Skeletal muscle satellite cell (primary cell): ENCODE results near the gene PRKAG2.
A peak's percentile ranks its signal among the peaks of the same experiment; 100 is the strongest.

Experiments
- H3K27me3 ChIP-seq: 2 replicates; pipeline ENCODE4 v1.7.0; 2013; ENCODE audit warnings: low read length; ENCODE audit not compliant: control insufficient read depth, insufficient read depth
- H3K36me3 ChIP-seq: 2 replicates; pipeline ENCODE4 v1.7.0; 2013; ENCODE audit warnings: mild to moderate bottlenecking, control low read depth, low read length; ENCODE audit not compliant: insufficient read depth
- H3K4me1 ChIP-seq: 2 replicates; pipeline ENCODE4 v1.7.0; 2013; ENCODE audit warnings: low read length; ENCODE audit not compliant: control insufficient read depth, insufficient read depth
- H3K4me2 ChIP-seq: 2 replicates; pipeline ENCODE4 v1.7.0; 2013; ENCODE audit warnings: mild to moderate bottlenecking, low read length
- H3K4me3 ChIP-seq: 2 replicates; pipeline ENCODE4 v1.7.0; 2013; ENCODE audit warnings: low read length
- H3K9ac ChIP-seq: 2 replicates; pipeline ENCODE4 v1.7.0; 2013; ENCODE audit warnings: mild to moderate bottlenecking, low read depth, low read length, moderate library complexity
- H3K9me3 ChIP-seq: replicated peaks from 2 replicates; pipeline ENCODE4 v1.7.0; 2013; ENCODE audit warnings: mild to moderate bottlenecking, control low read depth, low read length

PRKAG2 gene

DNA sequence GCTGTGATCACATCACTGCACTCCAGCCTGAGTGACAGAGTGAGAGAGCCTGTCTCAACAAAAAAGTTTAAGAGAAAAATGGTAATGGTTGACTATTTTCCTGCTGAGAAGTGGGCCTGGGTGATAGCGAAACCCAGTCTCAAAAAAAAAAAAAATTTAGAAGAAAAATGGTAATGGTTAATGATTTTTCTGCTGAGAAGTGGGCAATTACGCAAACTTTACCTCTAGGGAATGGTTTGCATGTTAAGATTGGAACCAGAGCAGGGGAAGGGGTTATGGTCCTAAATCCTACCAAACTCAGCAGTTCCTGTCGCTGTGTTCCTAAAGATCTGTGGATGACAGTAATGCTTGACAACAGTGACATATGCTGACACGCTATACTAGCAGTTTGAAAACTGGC lies 226.8 kb downstream of the PRKAG2 start:
- Histone ChIP-seq H3K9ac (no peak overlapping the region), H3K4me1 (peaks cover 32% of the 10 kb centered on the region), H3K4me2 (no peak overlapping the region), H3K36me3 (no peaks in the 10 kb centered on the region), H3K27me3 (no peaks in the 10 kb centered on the region), H3K4me3 (no peak overlapping the region), H3K9me3 (no peaks in the 10 kb centered on the region)

DNA sequence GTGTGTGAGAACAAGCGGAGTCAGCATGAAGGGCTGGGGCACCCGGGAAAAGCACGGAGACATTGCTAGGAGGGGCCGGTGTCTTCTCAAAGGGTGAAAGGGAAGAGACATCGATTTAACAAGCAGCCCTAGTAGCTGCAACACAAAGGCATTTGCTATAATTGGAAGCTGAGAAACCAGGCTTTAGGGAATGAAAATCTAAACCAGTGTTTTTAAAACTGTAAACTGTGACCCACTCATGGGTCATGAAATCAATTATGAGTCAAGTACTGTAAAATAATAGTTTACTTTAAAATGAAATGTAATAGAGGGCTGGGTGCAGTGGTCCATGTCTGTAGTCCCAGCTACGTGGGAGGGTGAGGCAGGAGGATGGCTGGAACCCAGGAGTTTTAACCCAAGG lies 228.5 kb downstream of the PRKAG2 start:
- no peaks in the 10 kb centered on the region for H3K27me3 ChIP-seq
- H3K9ac ChIP-seq = no peak overlapping the region
- no peak overlapping the region for H3K4me3 ChIP-seq
- peak overlapping the region; percentile 59 for H3K4me2 ChIP-seq
- no peaks in the 10 kb centered on the region for H3K36me3 ChIP-seq
- no peaks in the 10 kb centered on the region for H3K9me3 ChIP-seq
- H3K4me1 ChIP-seq = peaks cover 32% of the 10 kb centered on the region

DNA sequence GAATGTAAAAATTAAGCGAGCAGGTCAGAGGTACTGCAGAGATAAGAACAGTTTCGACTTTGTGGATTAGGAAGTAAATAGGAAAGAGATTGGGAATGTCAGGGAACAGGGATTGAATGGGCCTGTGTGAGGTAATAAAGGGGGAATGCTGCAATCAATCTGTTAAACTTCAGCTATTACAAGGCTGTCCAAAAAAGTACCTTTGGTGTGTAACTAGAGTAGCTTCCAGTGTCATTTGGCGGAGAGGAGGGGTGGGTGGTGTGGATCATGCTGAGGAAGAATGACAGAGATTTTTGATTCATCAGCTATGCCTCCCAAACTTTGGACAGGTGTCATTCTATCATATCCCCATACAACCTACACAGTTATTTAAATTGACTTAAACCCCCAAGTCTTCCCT lies 229.0 kb downstream of the PRKAG2 start:
- Histone ChIP-seq H3K27me3 (no peaks in the 10 kb centered on the region), H3K4me1 (peaks cover 32% of the 10 kb centered on the region), H3K9ac (no peak overlapping the region), H3K4me2 (peak overlapping the region; percentile 59), H3K36me3 (no peaks in the 10 kb centered on the region), H3K4me3 (no peak overlapping the region), H3K9me3 (no peaks in the 10 kb centered on the region)

DNA sequence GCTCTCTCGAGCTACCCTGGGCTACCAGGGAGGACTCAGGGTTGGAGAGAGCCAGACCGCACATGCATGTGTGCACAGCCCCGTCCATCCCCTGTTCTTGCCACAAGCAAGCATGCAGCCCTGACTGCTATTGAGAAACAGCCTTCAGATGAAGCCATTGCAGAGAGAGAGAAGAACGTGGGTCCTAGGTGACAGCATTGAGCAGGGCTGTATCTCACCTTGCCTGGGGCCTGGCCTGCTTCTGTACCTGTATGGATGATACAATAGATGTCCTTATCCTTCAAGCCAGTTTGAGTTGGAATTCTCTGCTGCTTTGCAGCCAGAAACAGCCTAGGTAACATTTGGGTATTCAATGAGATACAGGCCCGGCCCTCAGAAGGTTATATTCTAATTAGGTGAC lies 229.9 kb downstream of the PRKAG2 start:
- no peaks in the 10 kb centered on the region for H3K9me3 ChIP-seq
- no peak overlapping the region for H3K9ac ChIP-seq
- H3K36me3 ChIP-seq = no peaks in the 10 kb centered on the region
- no peaks in the 10 kb centered on the region for H3K27me3 ChIP-seq
- H3K4me1 ChIP-seq = peaks cover 32% of the 10 kb centered on the region
- no peak overlapping the region for H3K4me2 ChIP-seq
- no peak overlapping the region for H3K4me3 ChIP-seq

DNA sequence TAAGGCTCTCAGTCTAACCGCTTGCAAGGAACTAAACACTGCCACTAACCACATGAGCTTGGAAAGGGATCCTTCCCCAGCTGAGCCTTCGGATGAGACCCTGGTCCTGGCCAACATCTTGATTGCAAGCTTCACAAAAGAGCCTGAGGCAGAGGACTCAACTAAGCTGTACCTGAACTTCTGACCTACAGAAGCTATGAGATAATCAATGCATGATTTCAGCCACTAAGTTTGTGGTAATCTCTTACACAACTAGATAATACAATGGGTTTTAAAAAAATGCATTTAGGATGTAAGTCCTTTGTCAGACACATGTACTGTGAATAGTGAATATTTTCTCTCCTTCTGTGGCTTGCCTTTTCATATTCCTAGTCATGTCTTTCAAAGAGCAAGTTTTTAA lies 231.6 kb downstream of the PRKAG2 start:
- Histone ChIP-seq H3K27me3 (no peaks in the 10 kb centered on the region), H3K4me3 (no peak overlapping the region), H3K9me3 (no peaks in the 10 kb centered on the region), H3K9ac (no peak overlapping the region), H3K36me3 (no peaks in the 10 kb centered on the region), H3K4me1 (peaks cover 24% of the 10 kb centered on the region), H3K4me2 (no peak overlapping the region)

DNA sequence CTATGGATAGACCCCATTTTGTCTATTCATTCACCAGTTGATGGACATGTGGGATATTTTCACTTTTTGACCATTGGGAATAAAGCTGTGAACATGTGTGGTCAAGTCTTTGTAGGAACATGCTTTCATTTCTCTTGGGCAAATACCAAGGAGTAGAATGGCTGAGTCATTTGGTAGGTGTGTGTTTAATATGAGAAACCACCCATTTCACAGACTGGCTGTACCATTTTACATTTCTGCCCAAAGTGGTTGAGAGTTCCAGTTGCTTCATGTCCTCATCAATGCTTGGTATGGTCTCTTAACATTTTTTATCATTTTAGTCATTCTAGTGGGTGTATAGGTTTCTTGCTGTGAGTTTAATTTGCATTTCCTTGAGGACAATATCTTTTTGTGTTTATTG lies 232.4 kb downstream of the PRKAG2 start:
- H3K4me2 ChIP-seq = no peak overlapping the region
- H3K4me3 ChIP-seq = no peak overlapping the region
- no peaks in the 10 kb centered on the region for H3K36me3 ChIP-seq
- peaks cover 23% of the 10 kb centered on the region for H3K4me1 ChIP-seq
- no peak overlapping the region for H3K9ac ChIP-seq
- no peaks in the 10 kb centered on the region for H3K9me3 ChIP-seq
- no peaks in the 10 kb centered on the region for H3K27me3 ChIP-seq

DNA sequence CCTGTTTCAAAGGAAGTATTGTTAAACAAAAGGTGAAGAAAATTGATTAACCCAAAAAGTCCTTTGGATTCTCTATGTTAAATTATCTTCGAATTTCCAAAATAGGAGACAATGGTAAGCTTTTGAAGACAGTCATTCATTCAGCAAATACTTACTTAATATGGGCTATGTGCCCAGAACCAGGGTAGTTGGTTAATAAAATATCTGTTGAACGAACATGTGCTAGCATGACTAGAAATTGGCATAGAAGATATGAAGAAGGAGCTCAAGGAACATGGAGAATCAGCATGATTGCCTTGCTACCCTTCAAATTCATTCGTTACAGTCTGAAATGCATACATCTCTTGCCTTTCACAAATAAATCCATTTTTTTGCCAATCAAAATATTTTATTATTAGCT lies 234.2 kb downstream of the PRKAG2 start:
- Histone ChIP-seq H3K36me3 (no peaks in the 10 kb centered on the region), H3K4me2 (no peak overlapping the region), H3K4me1 (peaks cover 11% of the 10 kb centered on the region), H3K9me3 (no peaks in the 10 kb centered on the region), H3K9ac (no peak overlapping the region), H3K4me3 (no peak overlapping the region), H3K27me3 (no peaks in the 10 kb centered on the region)

DNA sequence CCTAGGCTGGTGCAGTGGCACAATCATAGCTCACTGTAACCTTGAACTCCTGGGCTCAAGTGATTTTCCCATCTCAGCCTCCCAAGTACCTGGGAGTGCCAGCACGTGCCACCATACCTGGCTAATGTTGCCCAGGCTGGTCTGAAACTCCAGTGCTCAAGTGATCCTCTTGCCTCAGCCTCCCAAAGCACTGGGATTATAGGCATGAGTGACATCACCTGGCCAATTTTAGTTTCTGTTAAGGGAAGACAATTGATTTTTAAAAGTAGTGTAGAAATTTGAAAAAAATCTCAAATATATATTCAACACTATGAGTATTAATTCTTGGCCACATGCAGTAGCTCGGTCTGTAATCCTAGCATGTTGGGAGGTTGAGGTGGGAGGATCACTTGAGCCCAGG lies 235.3 kb downstream of the PRKAG2 start:
- Histone ChIP-seq H3K9me3 (no peaks in the 10 kb centered on the region), H3K4me3 (no peak overlapping the region), H3K4me2 (no peak overlapping the region), H3K36me3 (no peaks in the 10 kb centered on the region), H3K27me3 (no peaks in the 10 kb centered on the region), H3K9ac (no peak overlapping the region), H3K4me1 (peaks cover 15% of the 10 kb centered on the region)

DNA sequence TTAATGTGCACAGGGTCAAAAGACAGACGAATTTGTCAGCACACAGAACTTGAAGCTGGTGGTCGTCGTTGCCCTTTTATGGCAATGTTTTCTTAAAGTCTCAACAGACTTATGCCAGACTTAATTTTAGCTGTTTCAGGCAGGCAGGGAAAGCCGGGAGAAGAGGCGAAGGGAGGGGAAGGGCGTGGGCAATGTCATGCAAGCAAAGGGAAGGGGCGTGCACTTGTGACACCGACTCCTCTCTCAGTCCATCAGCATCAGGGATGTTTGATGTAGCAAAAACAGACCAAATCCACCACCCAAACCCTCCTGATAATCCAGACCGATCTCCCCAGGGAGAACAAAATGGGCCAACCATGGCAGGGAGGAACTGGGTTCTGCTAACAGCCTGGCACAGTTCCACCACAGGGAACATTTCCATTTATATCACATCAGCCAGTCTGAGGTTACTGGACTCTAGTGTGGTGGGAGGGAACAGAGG lies 239.1 kb downstream of the PRKAG2 start:
- no peaks in the 10 kb centered on the region for H3K9me3 ChIP-seq
- H3K27me3 ChIP-seq = no peaks in the 10 kb centered on the region
- H3K4me3 ChIP-seq = no peak overlapping the region
- H3K9ac ChIP-seq = no peak overlapping the region
- H3K4me2 ChIP-seq = no peak overlapping the region
- H3K36me3 ChIP-seq = no peaks in the 10 kb centered on the region
- peaks cover 15% of the 10 kb centered on the region for H3K4me1 ChIP-seq

DNA sequence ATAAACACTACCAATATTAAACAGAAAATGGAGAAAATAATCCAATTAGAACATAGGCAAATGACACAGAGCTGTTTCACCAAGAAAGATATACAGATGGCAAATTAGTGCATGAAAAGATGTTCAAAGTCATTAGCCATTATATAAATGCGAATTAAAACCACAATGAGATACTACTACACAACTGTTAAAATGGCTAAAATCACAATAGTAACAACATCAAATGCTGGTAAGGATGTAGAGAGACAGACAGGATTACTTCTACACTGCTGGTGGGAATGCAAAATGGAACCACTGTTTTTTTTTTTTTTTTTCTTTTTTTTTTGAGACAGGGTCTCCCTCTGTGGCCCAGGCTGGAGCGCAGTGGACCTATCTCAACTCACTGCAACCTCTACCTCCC lies 242.3 kb downstream of the PRKAG2 start:
- no peaks in the 10 kb centered on the region for H3K9me3 ChIP-seq
- no peak overlapping the region for H3K9ac ChIP-seq
- H3K4me3 ChIP-seq = no peak overlapping the region
- H3K27me3 ChIP-seq = no peaks in the 10 kb centered on the region
- H3K4me1 ChIP-seq = peaks cover 17% of the 10 kb centered on the region
- no peaks in the 10 kb centered on the region for H3K36me3 ChIP-seq
- H3K4me2 ChIP-seq = no peak overlapping the region

DNA sequence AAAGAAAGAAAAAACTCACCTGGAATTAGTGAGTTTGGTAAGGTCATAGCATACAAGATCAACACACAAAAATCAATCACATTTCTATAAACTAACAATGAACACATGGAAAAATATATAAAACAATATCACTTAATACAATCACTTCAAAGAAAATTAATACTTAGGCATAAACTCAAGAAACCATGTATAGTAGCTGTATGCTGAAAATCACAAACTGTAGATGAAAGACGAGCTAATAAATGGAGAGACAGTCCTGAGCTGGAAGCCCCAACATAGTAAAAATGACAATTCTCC lies 243.5 kb downstream of the PRKAG2 start:
- H3K27me3 ChIP-seq = no peaks in the 10 kb centered on the region
- H3K9me3 ChIP-seq = no peaks in the 10 kb centered on the region
- no peak overlapping the region for H3K4me2 ChIP-seq
- H3K9ac ChIP-seq = no peak overlapping the region
- peaks cover 17% of the 10 kb centered on the region for H3K4me1 ChIP-seq
- H3K36me3 ChIP-seq = no peaks in the 10 kb centered on the region
- H3K4me3 ChIP-seq = no peak overlapping the region

DNA sequence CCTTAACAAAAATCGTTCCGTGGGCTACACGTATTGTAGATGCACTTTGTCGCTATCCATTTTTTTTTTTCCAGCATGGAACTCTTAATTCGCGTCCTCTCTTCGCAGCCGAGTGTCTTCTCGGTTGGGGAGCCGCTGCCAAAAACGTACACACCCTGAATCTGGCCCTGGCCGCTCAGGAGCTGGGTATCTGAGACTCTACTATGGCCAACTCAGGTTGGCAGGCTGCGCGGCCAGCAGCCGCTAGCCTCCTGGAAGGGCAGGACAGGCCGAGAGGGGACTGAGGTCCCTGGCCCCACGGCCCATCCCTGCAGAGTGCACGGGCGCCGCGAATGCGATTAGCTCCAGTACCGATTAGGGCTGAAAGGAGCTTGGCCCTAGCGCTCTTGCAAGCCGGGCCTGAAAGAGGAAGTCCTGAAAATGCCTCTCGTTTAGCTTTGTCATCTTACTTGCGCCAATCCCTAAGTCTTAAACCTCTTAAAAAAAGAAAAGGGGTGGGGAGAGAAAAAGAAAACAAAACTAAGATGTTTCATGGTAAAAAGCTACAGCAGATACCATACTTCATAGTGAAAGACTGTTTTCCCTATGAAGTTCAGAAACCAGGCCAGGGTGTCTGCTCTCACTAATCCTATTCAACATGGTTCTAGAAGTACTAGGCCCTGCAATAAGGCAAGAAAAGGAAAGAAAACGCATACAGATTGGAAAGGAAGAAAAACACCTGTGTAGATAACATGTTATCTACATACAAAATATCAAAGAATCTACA lies 244.0 kb downstream of the PRKAG2 start:
- peak overlapping the region; percentile 93 for H3K4me3 ChIP-seq

More for the DNA sequence above, 244.0 kb downstream of the PRKAG2 start:
- Histone ChIP-seq H3K9ac (peak overlapping the region; percentile 42), H3K4me2 (peak overlapping the region; percentile 93), H3K36me3 (peaks cover under 1% of the 10 kb centered on the region), H3K9me3 (no peaks in the 10 kb centered on the region), H3K27me3 (no peaks in the 10 kb centered on the region), H3K4me1 (peaks cover 14% of the 10 kb centered on the region)
